HG03565 (cell line): Measurements from ENCODE around the gene METTL27.
A peak's percentile ranks its signal among the peaks of the same experiment; 100 is the strongest.
"Not testable (repeated sequence)": the region's sequence is repeated elsewhere in the genome, so short reads cannot be mapped to it uniquely, and the experiment has no call there.

ENCODE experiments used
- ATAC-seq: cut with Tn5 transposase; IDR thresholded peaks from one replicate; pipeline ENCODE4 v1.9.1; 2021; ENCODE audit warnings: mild to moderate bottlenecking, moderate library complexity; ENCODE audit not compliant: unreplicated experiment

Gene METTL27

DNA sequence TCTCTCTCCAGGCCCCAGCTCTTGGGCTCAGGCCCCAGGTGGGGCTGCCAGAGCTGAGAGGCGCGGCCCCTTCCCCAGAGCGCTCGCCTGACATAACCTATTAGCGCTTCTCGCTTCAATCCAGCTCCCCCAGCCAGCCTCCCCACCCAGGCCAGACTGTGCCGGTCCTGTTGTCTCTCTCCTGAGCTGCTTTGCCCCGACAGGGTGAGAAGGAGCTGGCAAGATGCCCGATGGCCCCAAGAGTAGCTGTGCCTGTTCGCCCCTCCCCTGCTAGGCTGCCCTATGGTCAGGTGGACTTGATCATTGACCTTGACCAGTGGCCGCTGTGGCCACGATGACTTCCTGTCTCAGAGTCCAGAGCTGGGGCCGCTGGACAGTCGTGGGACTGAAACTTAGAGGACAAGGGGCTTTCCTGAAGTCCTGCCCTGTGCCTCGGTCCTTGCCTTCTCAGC lies 27.8 kb upstream of the METTL27 start:
- no peak for ATAC-seq

- no peak for ATAC-seq
Measured at GRCh38 chr7:73869011-73869798, 26.9 kb upstream of the METTL27 start.

- ATAC-seq: no peak
Measured at GRCh38 chr7:73866446-73866767, 24.1 kb upstream of the METTL27 start.

- ATAC-seq: no peak
Measured at GRCh38 chr7:73865738-73866445, 23.6 kb upstream of the METTL27 start.

DNA sequence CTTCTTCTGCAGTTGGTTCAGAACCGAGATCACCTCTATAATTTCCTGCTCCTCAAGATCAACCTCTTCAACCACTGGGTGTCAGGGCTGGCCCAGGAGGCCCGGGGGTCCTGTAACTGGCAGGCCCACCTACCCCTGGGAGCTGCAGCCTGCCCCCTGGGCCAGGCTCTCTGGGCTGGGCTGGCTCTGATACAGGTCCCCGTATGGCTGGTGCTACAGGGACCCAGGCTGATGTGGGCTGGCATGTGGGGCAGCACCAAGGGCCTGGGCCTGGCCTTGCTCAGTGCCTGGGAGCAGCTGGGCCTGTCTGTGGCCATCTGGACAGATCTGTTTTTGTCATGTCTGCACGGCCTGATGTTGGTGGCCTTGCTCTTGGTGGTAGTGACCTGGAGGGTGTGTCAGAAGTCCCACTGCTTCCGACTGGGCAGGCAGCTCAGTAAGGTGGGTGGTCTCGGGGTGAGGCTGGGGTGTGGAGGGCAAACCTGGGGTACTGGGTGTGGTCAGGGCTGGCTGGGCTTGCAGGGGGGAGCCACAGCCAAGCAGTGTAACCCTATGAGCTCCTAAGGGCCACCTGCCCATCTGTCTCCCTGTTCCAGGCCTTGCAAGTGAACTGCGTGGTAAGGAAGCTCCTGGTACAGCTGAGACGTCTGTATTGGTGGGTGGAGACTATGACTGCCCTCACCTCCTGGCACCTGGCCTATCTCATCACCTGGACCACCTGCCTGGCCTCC lies 22.8 kb upstream of the METTL27 start:
- ATAC-seq: no peak

GRCh38 chr7:73861305-73861704 lies 19.0 kb upstream of the METTL27 start:
- no peak for ATAC-seq

- ATAC-seq: no peak
Measured at GRCh38 chr7:73860859-73861258, 18.5 kb upstream of the METTL27 start, which contains the start of gene TMEM270. Gene TMEM270, plus strand, starts transcription at chr7:73861159. Its CDS starts 36 bp downstream, at chr7:73861195.

DNA sequence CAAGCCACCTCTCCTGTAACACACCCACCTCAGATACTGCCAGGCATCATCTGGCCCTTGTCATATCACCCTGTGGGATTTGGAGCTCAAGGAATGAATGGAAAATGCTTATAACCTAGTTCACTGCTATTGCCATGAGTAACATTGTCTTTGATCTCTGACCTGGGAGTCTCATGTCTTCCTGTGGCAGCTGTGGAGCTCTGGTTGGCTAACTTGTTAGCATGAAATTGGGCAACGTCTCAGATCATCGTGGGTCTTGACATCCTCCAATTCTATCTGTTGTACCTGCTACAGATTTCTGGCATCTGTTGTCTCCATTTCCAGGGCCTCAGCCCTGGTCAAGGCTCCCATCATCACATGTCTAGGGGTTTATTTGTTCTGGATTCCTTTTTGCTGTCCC lies 16.5 kb upstream of the METTL27 start:
- no peak for ATAC-seq

DNA sequence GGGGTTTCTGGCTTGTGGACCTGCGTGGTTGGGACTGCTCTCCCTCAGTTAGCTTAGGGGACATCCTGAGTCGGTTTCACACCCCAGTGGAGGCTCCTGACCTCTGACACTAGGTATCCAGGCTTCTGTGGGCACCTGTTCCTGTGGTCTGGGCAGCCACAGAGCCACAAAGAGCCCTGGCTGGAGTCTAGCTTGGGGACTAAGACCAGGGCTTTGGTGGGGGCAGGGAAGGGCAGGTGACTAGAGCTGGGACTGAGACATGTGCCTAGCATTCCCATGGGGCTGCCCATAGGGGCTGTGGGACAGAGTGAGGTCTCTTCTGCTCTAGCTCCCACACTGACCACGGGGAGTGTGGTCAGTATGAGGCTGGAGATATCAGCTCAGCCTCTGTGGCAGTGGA lies 14.6 kb upstream of the METTL27 start:
- ATAC-seq: no peak

DNA sequence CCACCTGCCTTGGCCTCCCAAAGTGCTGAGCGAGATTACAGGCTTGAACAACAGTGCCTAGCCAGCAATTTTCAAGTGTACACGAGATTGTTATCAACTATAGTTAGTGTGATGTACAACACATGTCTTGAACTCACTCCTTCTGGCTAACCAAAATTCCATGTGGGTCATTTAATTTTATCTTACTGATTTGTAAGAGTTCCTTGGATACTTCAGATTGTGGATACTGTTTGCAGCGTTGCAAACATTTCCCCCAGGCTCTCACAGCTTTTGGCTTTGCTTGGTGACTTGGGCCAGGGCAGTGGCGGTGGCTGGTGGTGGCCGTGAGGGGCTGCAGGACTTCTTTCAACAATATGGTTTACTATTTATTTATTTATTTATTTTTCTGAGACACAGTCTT lies 10.2 kb upstream of the METTL27 start:
- no peak for ATAC-seq

DNA sequence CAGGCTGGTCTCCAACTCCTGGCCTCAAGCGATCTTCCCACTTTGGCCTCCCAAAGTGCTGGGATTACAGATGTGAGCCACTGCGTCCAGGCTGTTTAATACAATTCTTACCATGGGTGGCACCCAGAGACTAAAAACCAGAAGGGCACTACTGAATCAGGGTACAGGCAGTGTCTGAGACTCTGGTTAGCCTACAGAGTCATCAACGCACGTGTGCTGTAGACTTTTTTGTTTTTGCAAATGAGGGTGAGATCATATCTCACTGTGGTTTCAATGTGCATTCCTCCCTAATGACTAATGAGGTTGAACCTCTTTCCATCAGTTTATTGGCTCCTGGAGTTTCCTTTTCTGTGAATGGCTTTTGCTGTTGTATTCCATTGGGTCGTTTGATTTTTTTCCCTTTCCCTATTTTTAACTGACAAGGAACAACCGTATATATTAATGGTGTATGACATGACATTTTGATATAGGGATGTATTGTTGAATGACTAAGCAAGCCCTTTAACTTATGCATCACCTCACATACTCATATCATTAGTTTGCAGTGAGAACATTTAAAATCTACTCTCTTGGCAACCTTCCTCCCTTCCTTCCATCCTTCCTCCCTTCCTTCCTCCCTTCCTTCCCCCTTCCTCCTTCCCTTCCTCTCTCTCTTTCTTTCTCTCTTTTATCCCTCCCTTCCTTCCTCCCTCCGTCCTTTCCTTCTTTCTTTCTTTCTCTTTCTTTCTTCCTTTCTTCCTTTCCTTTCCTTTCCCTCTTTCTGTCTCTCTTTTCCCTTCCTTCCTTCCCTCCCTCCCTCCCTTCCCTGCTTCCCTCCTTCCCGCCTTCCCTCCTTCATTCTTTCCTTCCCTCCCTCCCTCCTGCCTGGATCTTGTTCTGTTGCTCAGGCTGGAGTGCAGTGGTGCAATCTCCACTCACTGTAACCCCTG lies 9.4 kb upstream of the METTL27 start:
- ATAC-seq: peak; percentile 86

GRCh38 chr7:73850781-73851207 lies 8.5 kb upstream of the METTL27 start:
- ATAC-seq: no peak

DNA sequence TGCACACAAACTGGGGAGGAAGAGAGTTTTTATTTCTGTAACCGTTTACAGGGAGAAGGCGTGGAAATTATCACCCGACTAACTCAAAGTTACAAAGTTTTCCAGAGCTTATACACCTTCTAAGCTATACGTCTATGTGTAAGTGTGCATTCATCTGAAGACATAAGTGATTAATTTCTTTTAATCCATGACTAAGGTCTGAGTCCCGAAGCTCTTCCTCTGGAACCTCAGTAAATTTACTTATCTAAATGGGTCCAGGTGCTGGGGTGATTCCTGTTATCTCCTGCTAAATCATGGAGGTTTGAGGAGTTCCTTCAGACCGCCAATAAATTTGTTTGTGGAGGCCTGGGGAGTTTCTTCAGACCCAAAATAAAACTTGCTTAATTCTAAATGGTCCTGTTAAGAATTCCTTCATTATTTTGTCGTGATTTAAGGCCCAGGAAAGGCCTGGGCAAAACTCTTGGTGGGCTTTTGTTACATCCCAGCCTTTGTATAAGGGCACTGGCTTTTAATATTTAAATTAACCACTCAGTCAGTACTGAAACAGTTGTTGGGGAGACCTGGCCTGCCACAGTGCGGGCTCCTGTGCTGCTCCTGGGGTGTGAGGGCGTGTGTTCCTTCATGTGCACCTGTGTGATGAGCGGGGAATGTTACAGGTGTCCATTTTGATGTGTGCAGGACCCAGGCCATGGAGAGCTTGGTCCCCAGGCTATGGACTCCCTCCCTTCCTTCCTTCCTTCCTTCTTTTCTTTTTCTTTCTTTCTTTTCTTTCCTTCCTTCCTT lies 5.8 kb upstream of the METTL27 start:
- ATAC-seq: no peak

- not testable (repeated sequence) for ATAC-seq
Measured at GRCh38 chr7:73845701-73846195, 3.4 kb upstream of the METTL27 start.

- ATAC-seq: no peak
Measured at GRCh38 chr7:73844848-73845460, 2.6 kb upstream of the METTL27 start.

DNA sequence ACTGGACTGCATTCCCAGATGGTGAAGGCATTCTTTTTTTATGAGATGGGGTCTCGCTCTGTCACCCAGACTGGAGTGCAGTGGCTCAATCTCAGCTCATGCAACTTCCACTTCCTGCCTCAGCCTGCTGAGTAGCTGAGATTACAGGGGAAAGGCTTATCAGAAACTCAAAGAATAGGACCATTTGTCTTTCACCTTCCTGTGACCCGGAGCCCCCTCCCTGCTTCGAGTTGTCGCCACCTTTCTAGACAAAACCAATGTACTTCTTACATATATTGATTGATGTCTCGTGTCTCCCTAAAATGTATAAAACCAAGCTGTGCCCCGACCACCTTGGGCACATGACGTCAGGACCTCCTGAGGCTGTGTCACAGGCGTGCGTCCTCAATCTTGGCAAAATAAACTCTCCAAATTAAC lies 1.8 kb upstream of the METTL27 start:
- no peak for ATAC-seq

DNA sequence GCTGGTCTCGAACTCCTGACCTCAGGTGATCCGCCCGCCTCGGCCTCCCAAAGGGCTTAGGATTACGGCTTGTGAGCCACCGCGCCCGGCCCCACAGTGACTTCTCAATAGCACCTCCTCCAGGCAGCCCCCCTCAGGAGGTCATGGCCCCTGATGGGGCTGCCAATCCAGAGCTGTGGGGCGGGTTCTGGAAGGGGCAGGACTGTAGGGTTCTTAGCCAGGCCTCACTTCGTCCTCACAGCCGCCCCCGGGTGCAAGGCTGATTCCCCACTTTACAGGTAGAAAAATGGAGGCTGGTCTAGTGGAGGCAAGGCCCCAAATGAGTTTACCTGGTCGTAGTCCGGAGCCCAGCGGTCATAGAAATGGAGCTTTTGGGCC lies 638 bp downstream of the METTL27 start:
- ATAC-seq: no peak

GRCh38 chr7:73840715-73841379 lies 1.5 kb downstream of the METTL27 start:
- ATAC-seq: no peak
